Activated naive CD4-positive, alpha-beta T cell treated with anti-CD3 and anti-CD28 coated beads, Interleukin-2, amount 50 U/mL, for 24 hours (primary cell): ENCODE data around the gene JADE1.

Experiments
- H3K27ac Mint-ChIP-seq: one replicate; pipeline ENCODE4 v1.8.0; 2021; ENCODE audit warnings: mild to moderate bottlenecking, mixed read lengths
- H3K27me3 Mint-ChIP-seq: one replicate; pipeline ENCODE4 v1.8.0; 2021; ENCODE audit warnings: mixed read lengths
- H3K36me3 Mint-ChIP-seq: one replicate; pipeline ENCODE4 v1.8.0; 2021; ENCODE audit warnings: mixed read lengths
- H3K4me1 Mint-ChIP-seq: one replicate; pipeline ENCODE4 v1.8.0; 2021; ENCODE audit warnings: mixed read lengths
- H3K4me3 Mint-ChIP-seq: one replicate; pipeline ENCODE4 v1.8.0; 2021; ENCODE audit warnings: mild to moderate bottlenecking, mixed read lengths
- H3K9me3 Mint-ChIP-seq: one replicate; pipeline ENCODE4 v1.8.0; 2021; ENCODE audit warnings: mixed read lengths

Gene JADE1

GRCh38 chr4:128869776-128870509, 60.4 kb downstream of the JADE1 start:
- Mint-ChIP-seq H3K4me3 (no peak overlapping the region), H3K36me3 (peaks cover 12% of the 10 kb centered on the region), H3K9me3 (no peaks in the 10 kb centered on the region)

GRCh38 chr4:128871948-128872347, 62.4 kb downstream of the JADE1 start:
- Mint-ChIP-seq H3K36me3 (peaks cover 11% of the 10 kb centered on the region), H3K27ac (no peak overlapping the region)

More at GRCh38 chr4:128869776-128870509, 60.4 kb downstream of the JADE1 start:
- H3K27me3 Mint-ChIP-seq, result no peaks in the 10 kb centered on the region
- H3K27ac Mint-ChIP-seq, result peak overlapping the region; percentile 60
- peaks cover 12% of the 10 kb centered on the region for H3K4me1 Mint-ChIP-seq

GRCh38 chr4:128876200-128876599, 66.7 kb downstream of the JADE1 start:
- no peaks in the 10 kb centered on the region for H3K9me3 Mint-ChIP-seq
- no peaks in the 10 kb centered on the region for H3K4me1 Mint-ChIP-seq
- no peak overlapping the region for H3K4me3 Mint-ChIP-seq
- peaks cover 5% of the 10 kb centered on the region for H3K36me3 Mint-ChIP-seq
- H3K27me3 Mint-ChIP-seq, result no peaks in the 10 kb centered on the region
- no peak overlapping the region for H3K27ac Mint-ChIP-seq

More at GRCh38 chr4:128871948-128872347, 62.4 kb downstream of the JADE1 start:
- Mint-ChIP-seq H3K27me3 (no peaks in the 10 kb centered on the region), H3K9me3 (no peaks in the 10 kb centered on the region), H3K4me1 (peaks cover 12% of the 10 kb centered on the region), H3K4me3 (no peak overlapping the region)

GRCh38 chr4:128877934-128878333, 68.4 kb downstream of the JADE1 start:
- H3K4me1 Mint-ChIP-seq, result no peaks in the 10 kb centered on the region
- H3K4me3 Mint-ChIP-seq, result no peak overlapping the region
- no peaks in the 10 kb centered on the region for H3K27me3 Mint-ChIP-seq
- no peaks in the 10 kb centered on the region for H3K9me3 Mint-ChIP-seq
- peaks cover 7% of the 10 kb centered on the region for H3K36me3 Mint-ChIP-seq
- H3K27ac Mint-ChIP-seq, result no peak overlapping the region

DNA sequence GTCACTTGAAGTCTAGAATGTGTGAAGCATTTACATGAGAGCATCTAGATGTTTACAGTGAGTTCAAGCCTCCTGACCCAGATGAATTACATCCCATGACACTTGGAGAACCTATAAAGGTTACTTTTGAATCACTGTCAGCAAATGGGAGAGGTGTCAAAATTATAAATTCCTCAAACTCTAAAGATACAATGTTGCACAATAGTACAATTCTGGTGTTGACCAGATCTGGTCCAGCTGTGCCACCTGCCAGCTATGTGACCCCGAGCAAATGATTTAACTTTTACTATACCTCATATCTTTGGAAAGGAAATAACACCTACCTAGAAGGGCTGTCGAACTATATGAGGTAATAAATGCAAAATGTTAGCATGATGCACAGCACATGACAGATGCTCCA, 69.8 kb downstream of the JADE1 start:
- Mint-ChIP-seq H3K36me3 (peaks cover 10% of the 10 kb centered on the region), H3K4me3 (no peak overlapping the region), H3K27ac (no peak overlapping the region), H3K27me3 (no peaks in the 10 kb centered on the region), H3K4me1 (no peaks in the 10 kb centered on the region), H3K9me3 (no peaks in the 10 kb centered on the region)

DNA sequence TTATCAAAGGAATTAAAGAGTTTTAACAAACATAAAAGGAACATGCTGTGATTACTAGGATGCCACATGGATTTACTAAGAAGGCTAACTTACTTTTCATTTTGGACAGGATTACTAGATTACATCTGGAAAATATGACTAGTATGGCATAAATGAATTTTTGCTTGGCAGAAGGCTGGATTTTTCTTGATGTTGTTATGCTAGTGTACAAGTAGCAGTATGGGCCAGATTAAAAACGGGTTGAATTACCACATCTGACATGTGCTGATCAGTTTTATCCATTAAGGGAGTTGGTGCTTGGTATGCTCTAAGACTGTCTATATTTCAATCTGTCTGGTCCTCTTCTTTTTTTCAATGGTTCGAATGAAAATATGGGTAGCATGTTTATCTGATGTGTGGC, 70.5 kb downstream of the JADE1 start:
- Mint-ChIP-seq H3K36me3 (peaks cover 10% of the 10 kb centered on the region), H3K4me1 (no peaks in the 10 kb centered on the region), H3K27ac (no peak overlapping the region), H3K27me3 (no peaks in the 10 kb centered on the region), H3K4me3 (no peak overlapping the region), H3K9me3 (no peaks in the 10 kb centered on the region)

GRCh38 chr4:128880662-128881061, 71.2 kb downstream of the JADE1 start:
- no peak overlapping the region for H3K27ac Mint-ChIP-seq
- no peaks in the 10 kb centered on the region for H3K27me3 Mint-ChIP-seq
- H3K9me3 Mint-ChIP-seq, result no peaks in the 10 kb centered on the region
- H3K4me1 Mint-ChIP-seq, result no peaks in the 10 kb centered on the region
- peaks cover 10% of the 10 kb centered on the region for H3K36me3 Mint-ChIP-seq
- no peak overlapping the region for H3K4me3 Mint-ChIP-seq

- Mint-ChIP-seq H3K27me3 (no peaks in the 10 kb centered on the region), H3K36me3 (peaks cover 22% of the 10 kb centered on the region), H3K27ac (no peak overlapping the region), H3K4me3 (no peak overlapping the region), H3K9me3 (no peaks in the 10 kb centered on the region), H3K4me1 (no peaks in the 10 kb centered on the region)
Observed at GRCh38 chr4:128904821-128905220, 95.3 kb downstream of the JADE1 start.

DNA sequence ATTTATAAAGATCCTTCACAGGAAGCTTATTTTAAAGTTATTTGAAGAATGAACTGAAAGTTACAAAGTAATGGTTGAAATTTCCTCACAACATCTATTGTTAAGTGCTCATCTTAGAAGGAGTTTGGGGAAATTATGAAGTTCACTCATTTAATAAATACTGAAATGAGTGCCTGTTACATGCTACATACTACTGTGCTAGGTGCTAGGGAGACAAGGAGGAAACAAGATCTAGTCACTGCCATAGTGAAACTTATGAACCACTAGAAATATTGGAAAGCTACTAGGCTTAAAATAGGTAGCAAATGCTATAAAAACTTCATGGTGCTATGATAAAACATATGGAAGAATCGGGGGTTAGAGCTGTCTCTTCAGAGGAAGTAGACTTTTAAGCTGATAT, 97.1 kb downstream of the JADE1 start:
- H3K27ac Mint-ChIP-seq, result no peak overlapping the region
- H3K4me3 Mint-ChIP-seq, result no peak overlapping the region
- H3K4me1 Mint-ChIP-seq, result no peaks in the 10 kb centered on the region
- no peaks in the 10 kb centered on the region for H3K9me3 Mint-ChIP-seq
- peaks cover 22% of the 10 kb centered on the region for H3K36me3 Mint-ChIP-seq
- H3K27me3 Mint-ChIP-seq, result no peaks in the 10 kb centered on the region

DNA sequence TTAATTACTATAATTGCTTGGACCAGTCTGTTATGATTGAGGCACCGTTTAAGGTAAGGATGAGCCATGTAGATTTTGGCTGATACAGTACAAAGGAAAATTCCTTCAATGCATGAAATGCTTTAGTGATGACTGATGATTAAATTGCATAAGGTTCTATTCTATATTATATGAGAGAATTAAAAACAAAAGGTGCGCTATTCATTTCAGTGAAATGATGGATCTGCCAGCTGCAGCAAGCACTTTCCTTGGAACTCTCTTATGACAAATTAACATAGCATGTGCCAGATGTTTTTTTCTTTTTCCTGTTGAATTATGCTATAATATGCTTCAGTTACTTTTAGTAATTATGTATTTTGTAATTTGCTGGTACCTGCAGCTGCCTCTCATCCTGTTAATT, 98.5 kb downstream of the JADE1 start:
- Mint-ChIP-seq H3K4me3 (no peak overlapping the region), H3K27ac (no peak overlapping the region), H3K9me3 (no peaks in the 10 kb centered on the region), H3K36me3 (peaks cover 13% of the 10 kb centered on the region), H3K4me1 (peaks cover under 1% of the 10 kb centered on the region), H3K27me3 (no peaks in the 10 kb centered on the region)

GRCh38 chr4:128908735-128909134, 99.2 kb downstream of the JADE1 start:
- no peak overlapping the region for H3K4me3 Mint-ChIP-seq
- no peaks in the 10 kb centered on the region for H3K9me3 Mint-ChIP-seq
- H3K27me3 Mint-ChIP-seq, result no peaks in the 10 kb centered on the region
- H3K36me3 Mint-ChIP-seq, result peaks cover 12% of the 10 kb centered on the region
- H3K4me1 Mint-ChIP-seq, result peaks cover 6% of the 10 kb centered on the region
- no peak overlapping the region for H3K27ac Mint-ChIP-seq

GRCh38 chr4:128913228-128913627, 103.7 kb downstream of the JADE1 start:
- no peak overlapping the region for H3K4me3 Mint-ChIP-seq
- H3K4me1 Mint-ChIP-seq, result peaks cover 15% of the 10 kb centered on the region
- H3K36me3 Mint-ChIP-seq, result peaks cover 4% of the 10 kb centered on the region
- no peak overlapping the region for H3K27ac Mint-ChIP-seq
- H3K9me3 Mint-ChIP-seq, result no peaks in the 10 kb centered on the region
- H3K27me3 Mint-ChIP-seq, result no peaks in the 10 kb centered on the region

- Mint-ChIP-seq H3K27ac (no peak overlapping the region), H3K27me3 (no peaks in the 10 kb centered on the region), H3K4me3 (no peak overlapping the region), H3K9me3 (no peaks in the 10 kb centered on the region), H3K4me1 (peaks cover 30% of the 10 kb centered on the region), H3K36me3 (peaks cover 5% of the 10 kb centered on the region)
Observed at GRCh38 chr4:128915544-128915943, 106.0 kb downstream of the JADE1 start.

GRCh38 chr4:128916832-128917231, 107.3 kb downstream of the JADE1 start:
- H3K4me3 Mint-ChIP-seq, result no peak overlapping the region
- no peak overlapping the region for H3K27ac Mint-ChIP-seq
- no peaks in the 10 kb centered on the region for H3K9me3 Mint-ChIP-seq
- H3K4me1 Mint-ChIP-seq, result peaks cover 35% of the 10 kb centered on the region
- H3K27me3 Mint-ChIP-seq, result no peaks in the 10 kb centered on the region
- peaks cover 8% of the 10 kb centered on the region for H3K36me3 Mint-ChIP-seq

- Mint-ChIP-seq H3K27ac (no peak overlapping the region), H3K4me3 (no peak overlapping the region), H3K4me1 (peaks cover 35% of the 10 kb centered on the region), H3K36me3 (peaks cover 11% of the 10 kb centered on the region), H3K27me3 (no peaks in the 10 kb centered on the region), H3K9me3 (no peaks in the 10 kb centered on the region)
Observed at GRCh38 chr4:128917781-128918180, 108.3 kb downstream of the JADE1 start.

DNA sequence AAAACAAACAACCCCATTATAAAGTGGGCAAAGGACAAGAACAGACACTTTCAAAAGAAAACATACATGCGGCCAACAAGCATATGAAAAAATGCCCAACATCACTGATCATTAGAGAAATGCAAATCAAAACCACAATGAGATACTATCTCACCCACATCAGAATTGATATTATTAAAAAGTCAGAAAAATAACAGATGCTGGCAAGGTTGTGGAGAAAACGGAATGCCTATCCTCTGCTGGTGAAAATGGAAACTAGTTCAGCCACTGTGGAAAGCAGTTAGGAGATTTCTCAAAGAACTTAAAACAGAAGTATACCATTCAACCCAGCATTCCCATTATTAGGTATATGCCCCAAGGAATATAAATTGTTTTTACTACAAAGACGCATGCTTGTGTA, 112.5 kb downstream of the JADE1 start:
- Mint-ChIP-seq H3K4me3 (no peak overlapping the region), H3K36me3 (peaks cover 25% of the 10 kb centered on the region), H3K9me3 (no peaks in the 10 kb centered on the region), H3K27me3 (no peaks in the 10 kb centered on the region), H3K27ac (no peak overlapping the region), H3K4me1 (peaks cover 29% of the 10 kb centered on the region)
